HEK293T (cell line): ENCODE data around the gene SLC29A1.

Experiments
- CTCF ChIA-PET: fragments of 350-600 bp; formaldehyde crosslinking; extraction: SDS; loops from one replicate; lab custom pipeline; 2021; ENCODE audit warnings: antibody characterized with exemption, inconsistent platforms; lab: Yijun Ruan, JAX
- POLR2A ChIA-PET: fragments of 350-600 bp; formaldehyde crosslinking; extraction: SDS; loops from one replicate; lab custom pipeline; 2020; ENCODE audit warnings: antibody characterized with exemption, inconsistent platforms; lab: Yijun Ruan, JAX
- DNase-seq: peaks from one replicate; pipeline ENCODE4 v3.0.0; 2012; ENCODE audit warnings: mixed read lengths; ENCODE audit errors: extremely low spot score
- ARNT ChIP-seq: fragments of 450-650 bp; IDR thresholded peaks from 2 replicates; pipeline ENCODE4 v1.6.1; 2017; ENCODE audit warnings: mild to moderate bottlenecking
- BHLHE40 ChIP-seq: fragments of 450-650 bp; IDR thresholded peaks from 2 replicates; pipeline ENCODE4 v1.6.1; 2016; ENCODE audit warnings: mild to moderate bottlenecking, moderate library complexity, borderline replicate concordance
- CTBP1 ChIP-seq: fragments of 450-650 bp; IDR thresholded peaks from 2 replicates; pipeline ENCODE4 v1.6.1; 2016; ENCODE audit warnings: borderline replicate concordance
- ELF4 ChIP-seq: fragments of 450-650 bp; IDR thresholded peaks from 2 replicates; pipeline ENCODE4 v1.6.1; 2017; ENCODE audit warnings: antibody characterized with exemption
- FOXA1 ChIP-seq: fragments of 450-650 bp; IDR thresholded peaks from 2 replicates; pipeline ENCODE4 v1.6.1; 2016; ENCODE audit warnings: mild to moderate bottlenecking
- FOXK2 ChIP-seq: fragments of 450-650 bp; IDR thresholded peaks from 2 replicates; pipeline ENCODE4 v1.6.1; 2016; ENCODE audit warnings: mild to moderate bottlenecking
- FOXM1 ChIP-seq: fragments of 450-650 bp; IDR thresholded peaks from 2 replicates; pipeline ENCODE4 v1.6.1; 2017; ENCODE audit warnings: mild to moderate bottlenecking, borderline replicate concordance
- HDGF ChIP-seq: fragments of 450-650 bp; IDR thresholded peaks from 2 replicates; pipeline ENCODE4 v1.6.1; 2017; ENCODE audit warnings: antibody characterized with exemption, borderline replicate concordance
- L3MBTL2 ChIP-seq: fragments of 450-650 bp; conservative IDR thresholded peaks from 2 replicates; pipeline ENCODE4 v1.6.1; 2016; ENCODE audit warnings: mild to moderate bottlenecking
- LEF1 ChIP-seq: fragments of 450-650 bp; IDR thresholded peaks from 2 replicates; pipeline ENCODE4 v1.6.1; 2017; ENCODE audit warnings: mild to moderate bottlenecking, borderline replicate concordance
- NFRKB ChIP-seq: fragments of 450-650 bp; IDR thresholded peaks from 2 replicates; pipeline ENCODE4 v1.6.1; 2016; ENCODE audit warnings: mild to moderate bottlenecking, moderate library complexity
- PKNOX1 ChIP-seq: fragments of 450-650 bp; IDR thresholded peaks from 2 replicates; pipeline ENCODE4 v1.6.1; 2016
- SP1 ChIP-seq: fragments of 450-650 bp; IDR thresholded peaks from 2 replicates; pipeline ENCODE4 v1.6.1; 2017
- SUZ12 ChIP-seq: fragments of 450-650 bp; IDR thresholded peaks from 2 replicates; pipeline ENCODE4 v1.6.1; 2016; ENCODE audit warnings: mild to moderate bottlenecking
- TARDBP ChIP-seq: fragments of 450-650 bp; IDR thresholded peaks from 2 replicates; pipeline ENCODE4 v1.6.1; 2016
- ZNF384 ChIP-seq: fragments of 450-650 bp; IDR thresholded peaks from 2 replicates; pipeline ENCODE4 v1.6.1; 2016

The SLC29A1 gene

GRCh38 chr6:44272529-44272928, 49.1 kb downstream of the SLC29A1 start:
- CTCF ChIA-PET: no interaction called here
- no peak for DNase-seq
- POLR2A ChIA-PET: no interaction called here
- TF ChIP-seq PKNOX1 (no peak), CTBP1 (no peak), TARDBP (no peak), FOXA1 (no peak), L3MBTL2 (no peak), ZNF384 (no peak), ARNT (no peak), FOXM1 (no peak)

GRCh38 chr6:44272999-44273566, 49.7 kb downstream of the SLC29A1 start:
- no peak for DNase-seq
- ChIA-PET POLR2A (interaction anchor here (1.0 to 1.4 kb wide), 2 partner anchors 23 to 25 kb away, joined by 3 read pairs; no protein-coding TSS in a partner anchor), CTCF (interaction anchor here (1.7 kb wide), 1 partner anchor 41 kb away, joined by 3 read pairs; no protein-coding TSS in a partner anchor)
- TF ChIP-seq NFRKB (no peak), HDGF (no peak), CTBP1 (no peak), SP1 (no peak), ARNT (no peak), FOXA1 (no peak), PKNOX1 (no peak), ZNF384 (no peak), SUZ12 (no peak), TARDBP (no peak), ELF4 (no peak), FOXK2 (no peak), L3MBTL2 (no peak), LEF1 (no peak), BHLHE40 (no peak), FOXM1 (no peak)

GRCh38 chr6:44273617-44274016, 50.2 kb downstream of the SLC29A1 start:
- ChIA-PET CTCF (interaction anchor here (0.8 to 1.7 kb wide), 2 partner anchors 32 to 41 kb away, joined by 3 read pairs; no protein-coding TSS in a partner anchor), POLR2A (interaction anchor here (1.0 to 1.4 kb wide), 2 partner anchors 22 to 26 kb away, joined by 3 read pairs; no protein-coding TSS in a partner anchor)
- no peak for DNase-seq
- TF ChIP-seq FOXA1 (no peak), SP1 (no peak), ZNF384 (no peak)

- DNase-seq: no peak
- ChIA-PET CTCF (no interaction called here), POLR2A (interaction anchor here (1.1 kb wide), 1 partner anchor 28 kb away, joined by 3 read pairs; the partner anchor contains the start of gene HSP90AB1)
- no peak for TF ChIP-seq FOXA1
- no peak for TF ChIP-seq LEF1
- no peak for TF ChIP-seq PKNOX1
- TF ChIP-seq CTBP1: no peak
- no peak for TF ChIP-seq L3MBTL2
- TF ChIP-seq SP1: no peak
- TF ChIP-seq ZNF384: no peak
- TF ChIP-seq FOXK2: no peak
- no peak for TF ChIP-seq ARNT
- no peak for TF ChIP-seq BHLHE40
- TF ChIP-seq SUZ12: no peak
- no peak for TF ChIP-seq ELF4
- no peak for TF ChIP-seq TARDBP
- no peak for TF ChIP-seq HDGF
Observed at GRCh38 chr6:44275271-44275748, 51.9 kb downstream of the SLC29A1 start.

GRCh38 chr6:44275749-44276648, 52.6 kb downstream of the SLC29A1 start:
- no peak for TF ChIP-seq PKNOX1
- no peak for TF ChIP-seq NFRKB
- no peak for TF ChIP-seq ELF4
- TF ChIP-seq FOXA1: no peak
- TF ChIP-seq L3MBTL2: no peak
- TF ChIP-seq BHLHE40: no peak
- TF ChIP-seq ARNT: no peak
- TF ChIP-seq FOXM1: no peak
- no peak for TF ChIP-seq SP1
- no peak for TF ChIP-seq FOXK2
- no peak for TF ChIP-seq HDGF
- ChIA-PET CTCF (interaction anchor here (0.5 kb wide), 1 partner anchor 19 kb away, joined by 8 read pairs; no protein-coding TSS in a partner anchor), POLR2A (interaction anchor here (1.1 to 1.3 kb wide), 2 partner anchors 29 to 30 kb away, joined by 3 to 4 read pairs; partner anchors contain the start of gene HSP90AB1)
- no peak for DNase-seq
